CD4-positive, alpha-beta T cell treated with Interleukin-1 beta for 1 hour (primary cell): ENCODE measurements around the gene GPS1.

Experiments
- DNase-seq, 2 donors: peaks; one replicate each; pipeline ENCODE4 v3.0.0-alpha.2; 2020 to 2022

Gene GPS1

GRCh38 chr17:82106688-82107305, 55.1 kb downstream of the GPS1 start:
- DNase-seq: no peak
